NK-92 (cell line): Measurements from ENCODE around the gene SPINT2.
A peak's percentile ranks its signal among the peaks of the same experiment; 100 is the strongest.
"Not testable (repeated sequence)": the region's sequence is repeated elsewhere in the genome, so short reads cannot be mapped to it uniquely, and the experiment has no call there.

Experiments used
- DNase-seq: peaks from one replicate; lab custom pipeline; 2025; ENCODE audit not compliant: unreplicated experiment; lab: John Stamatoyannopoulos, UW

SPINT2 gene

GRCh38 chr19:38318660-38319059 is 54.3 kb downstream of the SPINT2 start:
- DNase-seq, result no peak

- DNase-seq, result no peak
Measured at GRCh38 chr19:38319421-38320258, 55.3 kb downstream of the SPINT2 start, which contains the start of gene KCNK6. Gene KCNK6, plus strand, starts transcription at chr19:38319845. Its CDS starts 106 bp downstream, at chr19:38319951.

GRCh38 chr19:38320969-38321339 is 56.6 kb downstream of the SPINT2 start:
- DNase-seq, result no peak

- no peak for DNase-seq
Measured at GRCh38 chr19:38321646-38322196, 57.3 kb downstream of the SPINT2 start.

- no peak for DNase-seq
Measured at GRCh38 chr19:38323291-38323690, 58.9 kb downstream of the SPINT2 start.

GRCh38 chr19:38324431-38324830 is 60.1 kb downstream of the SPINT2 start:
- no peak for DNase-seq

- no peak for DNase-seq
Measured at GRCh38 chr19:38326591-38326990, 62.2 kb downstream of the SPINT2 start.

- no peak for DNase-seq
Measured at GRCh38 chr19:38329651-38330050, 65.3 kb downstream of the SPINT2 start.

- DNase-seq, result no peak
Measured at GRCh38 chr19:38331728-38332127, 67.4 kb downstream of the SPINT2 start.

GRCh38 chr19:38333245-38333644 is 68.9 kb downstream of the SPINT2 start:
- no peak for DNase-seq

GRCh38 chr19:38335949-38336637 is 71.7 kb downstream of the SPINT2 start:
- peak; percentile 74 for DNase-seq

- peak; percentile 66 for DNase-seq
Measured at GRCh38 chr19:38336638-38337359, 72.4 kb downstream of the SPINT2 start.

- DNase-seq, result no peak
Measured at GRCh38 chr19:38337360-38337653, 72.9 kb downstream of the SPINT2 start.

GRCh38 chr19:38339011-38339410 is 74.6 kb downstream of the SPINT2 start:
- DNase-seq, result not testable (repeated sequence)

GRCh38 chr19:38340927-38341326 is 76.6 kb downstream of the SPINT2 start:
- DNase-seq, result no peak
